HepG2 (cell line): ENCODE results near the gene WIPF2. TPM values are rescaled to one million over a fixed set of nuclear protein-coding genes. Genes with fewer than 3 reads are reported as not detected.
"Not testable (repeated sequence)": the region's sequence is repeated elsewhere in the genome, so short reads cannot be mapped to it uniquely, and the experiment has no call there.

Experiments
- ATAC-seq: fragments of 200-7000 bp; cut with Tn5 transposase; 3 replicates; pipeline ENCODE4 v1.9.1; 2020; ENCODE audit warnings: mild to moderate bottlenecking, moderate library complexity
- BruUV-seq: library from RNA; stranded (reverse); fragments of 400-500 nt; replicated peaks from 2 replicates; lab custom pipeline; 2021; lab: Mats Ljungman, UMichigan
- CTCF ChIA-PET: fragments of 300-600 bp; formaldehyde crosslinking; extraction: SDS; loops from one replicate; lab custom pipeline; 2021; ENCODE audit warnings: low total read pairs, inconsistent platforms, low intra/inter-chr PET ratio; lab: Yijun Ruan, JAX
- POLR2A ChIA-PET: fragments of 350-600 bp; sonication (Branson Sonifier 250); formaldehyde crosslinking; loops from one replicate; lab custom pipeline; 2020; ENCODE audit warnings: antibody characterized with exemption, inconsistent platforms; lab: Yijun Ruan, JAX
- DNase-seq: peaks from one replicate; pipeline ENCODE4 v3.0.0-alpha.2; 2015; ENCODE audit warnings: low spot score
- FAIRE-seq: peaks from 3 replicates; lab custom pipeline; 2011; peaks lifted over from hg19 to GRCh38; lab: Jason Lieb, UNC
- H2AFZ ChIP-seq: one replicate; pipeline ENCODE4 v1.6.1; 2011; ENCODE audit warnings: low read length, inconsistent platforms
- H3K27ac ChIP-seq: fragments of 300-600 bp; 3 replicates; pipeline ENCODE4 v1.8.0; 2011; ENCODE audit warnings: mixed run types, mild to moderate bottlenecking, mixed read lengths, low read length, inconsistent platforms; ENCODE audit not compliant: insufficient read depth; ENCODE audit errors: extremely low read length
- H3K27me3 ChIP-seq, 2 experiments: fragments of 200-600 bp in 1 of 2; 2 replicates in 1 of 2; 3 replicates in 1 of 2; pipeline versions ENCODE4 v1.6.0 to v1.8.0; 2011; ENCODE audit warnings: low read length in 2 of 2, mild to moderate bottlenecking in 2 of 2, moderate library complexity in 2 of 2, inconsistent platforms in 1 of 2; ENCODE audit not compliant: insufficient read depth in 2 of 2, control insufficient read depth in 1 of 2
- H3K36me3 ChIP-seq, 2 experiments: fragments of 200-600 bp in 1 of 2; replicated peaks in 1 of 2; 2 replicates in 1 of 2; 3 replicates in 1 of 2; pipeline versions ENCODE4 v1.5.1 to v1.8.0; 2011; ENCODE audit warnings: low read length in 2 of 2, inconsistent platforms in 1 of 2; ENCODE audit not compliant: insufficient read depth in 2 of 2, control insufficient read depth in 1 of 2
- H3K4me1 ChIP-seq: 2 replicates; pipeline ENCODE4 v1.5.1; 2012; ENCODE audit warnings: low read length, inconsistent platforms; ENCODE audit not compliant: insufficient read depth
- H3K4me2 ChIP-seq: 2 replicates; pipeline ENCODE4 v1.6.0; 2011; ENCODE audit warnings: low read depth, low read length, inconsistent platforms
- H3K4me3 ChIP-seq, 3 experiments: fragments of 200-600 bp in 1 of 3; sonication (generic), shearing (Covaris generic) in 1 of 3; replicated peaks in 1 of 3; 2 replicates each; pipeline ENCODE4 v1.5.1; 2011 to 2016; ENCODE audit warnings: low read length in 3 of 3, inconsistent platforms in 2 of 3, low read depth in 2 of 3, mild to moderate bottlenecking in 2 of 3, control low read depth in 1 of 3, mixed read lengths in 1 of 3; ENCODE audit not compliant: insufficient read depth in 1 of 3
- H3K79me2 ChIP-seq: one replicate; pipeline ENCODE4 v1.6.1; 2011; ENCODE audit warnings: low read length, inconsistent platforms; ENCODE audit not compliant: insufficient read depth
- H3K9ac ChIP-seq: 2 replicates; pipeline ENCODE4 v1.6.0; 2011; ENCODE audit warnings: mild to moderate bottlenecking, low read depth, low read length, inconsistent platforms; ENCODE audit not compliant: insufficient read depth
- H3K9me3 ChIP-seq: 2 replicates; pipeline ENCODE4 v1.5.1; 2012; ENCODE audit warnings: mild to moderate bottlenecking, low read length
- H4K20me1 ChIP-seq: 2 replicates; pipeline ENCODE4 v1.6.0; 2011; ENCODE audit warnings: inconsistent platforms, mild to moderate bottlenecking, low read length, moderate library complexity; ENCODE audit not compliant: insufficient read depth
- FOXO4 ChIP-seq: sonication (generic); formaldehyde crosslinking; conservative IDR thresholded peaks from 2 replicates; pipeline ENCODE4 v1.8.1; 2023; ENCODE audit warnings: missing genetic modification reagents
- NONO ChIP-seq, 2 experiments: fragments of 450-650 bp in 1 of 2; sonication (generic) in 1 of 2; formaldehyde crosslinking in 1 of 2; IDR thresholded peaks in 1 of 2; conservative IDR thresholded peaks in 1 of 2; 2 replicates each; pipeline versions ENCODE4 v1.6.1 to v1.8.0; 2017 to 2022; ENCODE audit warnings: mild to moderate bottlenecking in 1 of 2, missing genetic modification reagents in 1 of 2, moderate library complexity in 1 of 2
- WGBS: methylation state at CpG from one replicate; pipeline ENCODE4 v1.1.6; 2017; ENCODE audit warnings: low lambda C conversion rate; 5-methylcytosine and 5-hydroxymethylcytosine counted together
- in situ Hi-C: cut with HindIII; loops from 2 replicates; pipeline ENCODE4 v1.10.0; 2017; ENCODE audit warnings: low pct_unique_long_range_greater_than_20kb; ENCODE audit not compliant: extremely low pct_ligation_motif_present
- intact Hi-C: fragments of 100-400 bp; cut with micrococcal nuclease; formaldehyde crosslinking; loops from one replicate; pipeline ENCODE4 v1.10.0; 2022; ENCODE audit not compliant: unreplicated experiment
- polyA plus RNA-seq, 8 experiments: library from polyadenylated mRNA; depleted of rRNA in 3 of 8; stranded (reverse) in 7 of 8; unstranded in 1 of 8; fragments of >200 nt; fragmentation: Illumina TruSeq in 4 of 8; extraction: Trizol in 4 of 8; gene quantifications; 2 replicates each; pipeline versions ENCODE4 v1.2.1 to v1.2.3, GENCODE V29; 2011 to 2016; ENCODE audit warnings: low read depth in 4 of 8, missing spikeins in 1 of 8, mixed read lengths in 1 of 8; ENCODE audit not compliant: insufficient read depth in 1 of 8
- total RNA-seq, 5 experiments: library from RNA; depleted of rRNA; stranded (reverse); fragments of >200 nt; fragmentation: Illumina TruSeq; extraction: Trizol; gene quantifications; 2 replicates each; pipeline ENCODE4 v1.2.3, GENCODE V29; 2016; ENCODE audit warnings: low read depth in 1 of 5

The WIPF2 gene
- total and polyA plus RNA-seq, 2 of the 13 experiments (the other 11 are each of a cell fraction or from before 2014, with no cell fraction given), result 7.2 to 10.8 TPM

GRCh38 chr17:40304552-40304863, 85.4 kb downstream of the WIPF2 start:
- ATAC-seq, DNase-seq, FAIRE-seq, H3K79me2 ChIP-seq, in situ Hi-C loops, H3K9me3 ChIP-seq, H4K20me1 ChIP-seq, H3K4me2 ChIP-seq, BruUV-seq, H3K4me3 ChIP-seq, H3K27me3 ChIP-seq, H2AFZ ChIP-seq, POLR2A ChIA-PET, H3K9ac ChIP-seq, H3K27ac ChIP-seq: not testable (repeated sequence)
- WGBS, result 98% methylated on average over 5 of the region's 5 CpGs
- H3K36me3 ChIP-seq, result peaks cover 6 to 39% of the 10 kb centered on the region in 2 experiments
- 0 out of 2 replicates have a peak, but pooled peaks have one; percentile 18 for TF ChIP-seq FOXO4 (CRISPR knock-in tag)
- H3K4me1 ChIP-seq, result peaks cover 33% of the 10 kb centered on the region
- CTCF ChIA-PET, result interaction anchor here (8.6 kb wide), 1 partner anchor 50 kb away, joined by 157 read pairs; no protein-coding TSS in a partner anchor
- intact Hi-C loops, result loop anchor here (5.0 kb wide), 1 partner anchor 113 kb away; the partner anchor contains the start of gene TOP2A

GRCh38 chr17:40304866-40305265, 85.8 kb downstream of the WIPF2 start:
- H3K4me1 ChIP-seq, result peaks cover 37% of the 10 kb centered on the region
- H3K27me3 ChIP-seq; H3K9me3 ChIP-seq; H3K4me2 ChIP-seq; H3K4me3 ChIP-seq; H3K79me2 ChIP-seq; BruUV-seq; H4K20me1 ChIP-seq; in situ Hi-C loops; ATAC-seq; POLR2A ChIA-PET; H2AFZ ChIP-seq; DNase-seq; FAIRE-seq; H3K27ac ChIP-seq; H3K9ac ChIP-seq; TF ChIP-seq NONO (IDR thresholded peaks at IDR 0.05): not testable (repeated sequence)
- 94% methylated on average over 5 of the region's 5 CpGs for WGBS
- intact Hi-C loops, result loop anchor here (5.0 kb wide), 1 partner anchor 112 kb away; the partner anchor contains the start of gene TOP2A
- peaks cover 6 to 36% of the 10 kb centered on the region in 2 experiments for H3K36me3 ChIP-seq
- CTCF ChIA-PET, result interaction anchor here (8.6 kb wide), 1 partner anchor 50 kb away, joined by 157 read pairs; no protein-coding TSS in a partner anchor
- TF ChIP-seq NONO (CRISPR knock-in tag; conservative IDR thresholded peaks at IDR 0.05), result 0 out of 2 replicates have a peak, but pooled peaks have one; percentile 13
